Vagina (tissue), 2 donors: ENCODE data around the gene RRAS2. TPM values are rescaled to one million over a fixed set of nuclear protein-coding genes. Genes with fewer than 3 reads are reported as not detected.

Source experiments
- DNase-seq, 2 donors: peaks; one replicate each; pipeline ENCODE4 v3.0.0-alpha.2; 2017; ENCODE audit errors: extremely low spot score in 2 of 2
- H3K27ac ChIP-seq: fragments of 200-600 bp; sonication (generic); one replicate; pipeline ENCODE4 v1.5.1; 2019
- H3K27me3 ChIP-seq: fragments of 200-600 bp; sonication (generic); one replicate; pipeline ENCODE4 v1.5.1; 2019
- H3K36me3 ChIP-seq, 2 donors: fragments of 200-600 bp; sonication (generic); one replicate each; pipeline ENCODE4 v1.5.1; 2017 to 2019
- H3K4me1 ChIP-seq: fragments of 200-600 bp; sonication (generic); one replicate; pipeline ENCODE4 v1.5.1; 2019
- H3K4me3 ChIP-seq, 2 donors: fragments of 200-600 bp; sonication (generic); 1 replicate in 1 of 2; 2 replicates in 1 of 2; pipeline ENCODE4 v1.5.1; 2016 to 2019
- H3K9me3 ChIP-seq: fragments of 200-600 bp; sonication (generic); one replicate; pipeline ENCODE4 v1.5.1; 2019
- CTCF ChIP-seq, 3 experiments: fragments of 450-650 bp in 2 of 3; fragments of 200-600 bp in 1 of 3; sonication (generic) in 1 of 3; IDR thresholded peaks; one replicate each; pipeline ENCODE4 v1.5.1; 2017 to 2019; ENCODE audit warnings: antibody characterized with exemption in 3 of 3, mild to moderate bottlenecking in 2 of 3, moderate library complexity in 2 of 3
- POLR2A ChIP-seq, 2 donors: fragments of 450-650 bp; IDR thresholded peaks; one replicate each; pipeline ENCODE4 v1.6.1; 2017; ENCODE audit warnings: antibody characterized with exemption in 2 of 2, mild to moderate bottlenecking in 2 of 2, moderate library complexity in 2 of 2
- POLR2AphosphoS5 ChIP-seq, 2 donors: sonication (generic); formaldehyde crosslinking; IDR thresholded peaks; one replicate each; pipeline ENCODE4 v1.9.0; 2017; ENCODE audit warnings: antibody characterized with exemption in 2 of 2, mild to moderate bottlenecking in 2 of 2, low read depth in 1 of 2; ENCODE audit not compliant: insufficient read depth in 1 of 2
- intact Hi-C: fragments of 100-400 bp; cut with DNase I; formaldehyde crosslinking; loops from one replicate; pipeline ENCODE4 v1.15.1; 2023
- total RNA-seq: library from RNA; depleted of rRNA; stranded (reverse); fragments of >200 nt; gene quantifications from one replicate; pipeline ENCODE4 v1.2.3, GENCODE V29; 2016

The RRAS2 gene
- total RNA-seq, 1 donor from 2014 or later: 32.7 TPM

GRCh38 chr11:14251754-14252153, 107.2 kb downstream of the RRAS2 start:
- Histone ChIP-seq H3K27ac (no peak overlapping the region), H3K4me1 (peaks cover 11% of the 10 kb centered on the region), H3K27me3 (no peaks in the 10 kb centered on the region), H3K36me3 (no peaks in the 10 kb centered on the region), H3K4me3 (no peak overlapping the region), H3K9me3 (no peaks in the 10 kb centered on the region)
- intact Hi-C loops: no loop called here
- TF ChIP-seq POLR2AphosphoS5 (IDR thresholded peaks at IDR 0.05; ENCODE audit: insufficient read depth in 1 of 2, low read depth in 1 of 2) (no peak), POLR2A (IDR thresholded peaks at IDR 0.05) (no peak), CTCF (IDR thresholded peaks at IDR 0.05) (no peak)
- DNase-seq: no peak

- no peaks in the 10 kb centered on the region for H3K36me3 ChIP-seq
- no peak overlapping the region for H3K27ac ChIP-seq
- no peak for TF ChIP-seq POLR2A (IDR thresholded peaks at IDR 0.05)
- peak; percentile 72 to 87 (median 82) for TF ChIP-seq CTCF (IDR thresholded peaks at IDR 0.05)
- no peak overlapping the region for H3K4me3 ChIP-seq
- peaks cover 11% of the 10 kb centered on the region for H3K4me1 ChIP-seq
- no peaks in the 10 kb centered on the region for H3K27me3 ChIP-seq
- intact Hi-C loops: loop anchor here (2.0 kb wide), 1 partner anchor 293 kb away; no protein-coding TSS in a partner anchor
- no peaks in the 10 kb centered on the region for H3K9me3 ChIP-seq
- no peak for DNase-seq
Measured at GRCh38 chr11:14249121-14249963, 109.6 kb downstream of the RRAS2 start.

GRCh38 chr11:14248580-14248981, 110.4 kb downstream of the RRAS2 start:
- DNase-seq: no peak
- no peak overlapping the region for H3K4me3 ChIP-seq
- H3K4me1 ChIP-seq: peaks cover 11% of the 10 kb centered on the region
- no peaks in the 10 kb centered on the region for H3K9me3 ChIP-seq
- no peaks in the 10 kb centered on the region for H3K27me3 ChIP-seq
- no peak overlapping the region for H3K27ac ChIP-seq
- intact Hi-C loops: loop anchor here (2.0 kb wide), 1 partner anchor 292 kb away; no protein-coding TSS in a partner anchor
- TF ChIP-seq CTCF (IDR thresholded peaks at IDR 0.05): no peak
- no peak for TF ChIP-seq POLR2A (IDR thresholded peaks at IDR 0.05)
- TF ChIP-seq POLR2AphosphoS5 (IDR thresholded peaks at IDR 0.05; ENCODE audit: insufficient read depth in 1 of 2, low read depth in 1 of 2): no peak
- H3K36me3 ChIP-seq: no peaks in the 10 kb centered on the region

- Histone ChIP-seq H3K9me3 (no peaks in the 10 kb centered on the region), H3K27me3 (no peaks in the 10 kb centered on the region), H3K27ac (no peak overlapping the region), H3K36me3 (no peaks in the 10 kb centered on the region), H3K4me1 (peaks cover 11% of the 10 kb centered on the region), H3K4me3 (no peak overlapping the region)
- DNase-seq: no peak
- intact Hi-C loops: no loop called here
- no peak for TF ChIP-seq POLR2A (IDR thresholded peaks at IDR 0.05)
- no peak for TF ChIP-seq CTCF (IDR thresholded peaks at IDR 0.05)
- no peak for TF ChIP-seq POLR2AphosphoS5 (IDR thresholded peaks at IDR 0.05; ENCODE audit: insufficient read depth in 1 of 2, low read depth in 1 of 2)
Measured at GRCh38 chr11:14245444-14245843, 113.5 kb downstream of the RRAS2 start.

GRCh38 chr11:14244926-14245325, 114.1 kb downstream of the RRAS2 start:
- intact Hi-C loops: no loop called here
- H3K4me1 ChIP-seq: peaks cover 11% of the 10 kb centered on the region
- H3K27ac ChIP-seq: no peak overlapping the region
- no peak for DNase-seq
- H3K36me3 ChIP-seq: no peaks in the 10 kb centered on the region
- H3K27me3 ChIP-seq: no peaks in the 10 kb centered on the region
- TF ChIP-seq POLR2A (IDR thresholded peaks at IDR 0.05): no peak
- no peak for TF ChIP-seq POLR2AphosphoS5 (IDR thresholded peaks at IDR 0.05; ENCODE audit: insufficient read depth in 1 of 2, low read depth in 1 of 2)
- no peak for TF ChIP-seq CTCF (IDR thresholded peaks at IDR 0.05)
- H3K4me3 ChIP-seq: no peak overlapping the region
- no peaks in the 10 kb centered on the region for H3K9me3 ChIP-seq
